Muscle layer of duodenum (tissue), 2 donors: Measurements from ENCODE around the gene IDUA.

Experiments used
- H3K27ac ChIP-seq: one replicate; pipeline ENCODE4 v1.7.0; 2013; ENCODE audit warnings: mild to moderate bottlenecking, low read length
- H3K27me3 ChIP-seq: one replicate; pipeline ENCODE4 v1.7.0; 2013; ENCODE audit warnings: low read depth, mild to moderate bottlenecking, control low read depth, low read length
- H3K36me3 ChIP-seq, 2 donors: one replicate each; pipeline ENCODE4 v1.7.0; 2013; ENCODE audit warnings: low read length in 2 of 2, control low read depth in 1 of 2, mild to moderate bottlenecking in 1 of 2; ENCODE audit not compliant: insufficient read depth in 2 of 2, control insufficient read depth in 1 of 2
- H3K4me1 ChIP-seq, 2 donors: one replicate each; pipeline ENCODE4 v1.7.0; 2013; ENCODE audit warnings: low read length in 2 of 2, mild to moderate bottlenecking in 2 of 2, control low read depth in 1 of 2, moderate library complexity in 1 of 2; ENCODE audit not compliant: insufficient read depth in 2 of 2, control insufficient read depth in 1 of 2
- H3K4me3 ChIP-seq, 2 donors: one replicate each; pipeline ENCODE4 v1.7.0; 2013; ENCODE audit warnings: low read length in 2 of 2, low read depth in 1 of 2, mild to moderate bottlenecking in 1 of 2
- H3K9me3 ChIP-seq, 2 donors: one replicate each; pipeline ENCODE4 v1.7.0; 2013; ENCODE audit warnings: low read length in 2 of 2, control low read depth in 1 of 2, mild to moderate bottlenecking in 1 of 2; ENCODE audit not compliant: control insufficient read depth in 1 of 2
- donor health status: healthy.

The IDUA gene

DNA sequence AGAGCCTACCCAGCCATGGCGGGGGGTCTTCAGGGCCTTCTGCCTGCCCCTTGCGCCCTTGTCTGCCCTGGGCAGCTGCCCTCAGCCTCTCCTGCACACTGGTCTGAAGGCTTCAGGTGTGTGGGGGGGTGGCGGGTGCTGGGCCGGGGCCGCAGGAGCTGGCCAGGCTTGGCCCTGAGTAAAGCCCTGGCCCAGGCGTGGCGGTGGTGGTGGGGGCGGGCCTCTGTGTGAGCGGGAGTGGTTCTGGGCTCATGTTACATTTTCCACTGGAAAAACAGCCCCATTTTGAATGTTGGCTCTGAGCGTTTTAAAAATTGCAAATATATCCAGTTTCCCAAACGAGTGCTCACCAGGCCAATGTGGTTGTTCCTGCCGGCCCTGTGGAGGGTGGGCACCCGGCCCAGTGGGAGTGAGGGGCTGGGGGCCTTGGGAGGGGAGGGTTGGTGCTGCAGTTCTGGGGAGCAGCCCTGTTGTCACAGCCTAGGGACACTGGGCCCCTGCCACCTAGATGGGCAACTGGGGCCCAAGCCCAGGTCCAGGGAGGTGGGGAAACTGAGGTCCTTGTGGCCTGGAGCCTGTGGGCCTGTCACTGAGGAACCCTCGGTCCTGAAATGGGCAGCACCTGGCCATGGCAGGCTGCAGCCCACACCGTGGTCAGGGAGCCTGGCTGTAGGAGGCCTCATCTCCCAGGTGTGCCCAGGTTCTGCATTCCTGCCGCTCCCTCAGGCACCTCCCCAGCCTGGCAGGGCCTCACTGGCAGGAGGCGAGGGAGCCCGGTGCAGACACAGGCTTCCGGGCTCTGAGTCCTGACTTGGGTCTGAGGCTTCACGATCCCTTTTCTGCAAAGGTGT, 52.9 kb downstream of the IDUA start:
- Histone ChIP-seq H3K27me3 (peaks cover 9% of the 10 kb centered on the region), H3K4me3 (no peak overlapping the region), H3K9me3 (no peaks in the 10 kb centered on the region), H3K4me1 (peaks cover 4 to 43% of the 10 kb centered on the region in 2 donors), H3K27ac (no peak overlapping the region), H3K36me3 (no peaks in the 10 kb centered on the region)

DNA sequence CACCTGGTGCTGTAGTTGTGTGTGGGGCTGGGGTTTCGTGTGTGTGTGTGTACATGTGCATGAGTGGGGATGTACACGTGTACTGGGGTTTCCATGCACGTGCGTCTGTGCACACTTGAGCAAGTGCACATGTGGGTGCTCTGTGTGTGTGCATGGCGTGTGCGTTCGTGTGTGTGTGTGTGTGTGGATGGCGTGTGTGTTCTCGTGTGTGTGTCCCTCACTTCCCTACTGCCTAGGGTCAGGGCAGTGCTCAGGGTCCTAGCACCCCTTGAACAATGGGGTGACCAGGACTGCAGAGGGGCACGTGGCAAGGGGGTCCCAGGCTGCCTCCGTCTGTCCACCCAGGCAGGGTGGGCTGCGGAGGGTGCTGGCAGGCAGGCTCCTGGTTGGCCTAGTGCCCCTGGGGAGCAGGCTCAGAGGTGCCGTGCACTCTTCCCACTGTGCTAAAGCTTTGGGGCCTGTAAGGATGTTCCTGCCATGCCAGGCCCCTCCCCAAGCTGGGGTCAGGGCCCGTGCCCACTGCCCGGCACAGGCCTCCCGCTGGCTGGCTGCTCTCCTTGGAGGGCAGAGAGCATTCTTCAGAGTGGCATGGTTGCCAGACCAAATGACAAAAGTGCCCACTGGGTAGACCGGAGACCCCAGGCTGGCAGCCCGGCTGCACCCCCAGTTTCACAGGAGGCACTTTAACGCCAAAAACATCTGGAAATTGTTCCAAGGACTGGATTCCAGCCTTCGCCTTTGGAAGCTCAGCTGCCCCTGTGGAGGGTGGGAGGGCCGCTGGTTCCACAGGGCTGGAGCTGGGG, 53.7 kb downstream of the IDUA start:
- Histone ChIP-seq H3K4me3 (no peak overlapping the region), H3K27ac (no peak overlapping the region), H3K4me1 (peaks cover 4 to 46% of the 10 kb centered on the region in 2 donors), H3K36me3 (no peaks in the 10 kb centered on the region), H3K27me3 (peaks cover 17% of the 10 kb centered on the region), H3K9me3 (no peaks in the 10 kb centered on the region)

DNA sequence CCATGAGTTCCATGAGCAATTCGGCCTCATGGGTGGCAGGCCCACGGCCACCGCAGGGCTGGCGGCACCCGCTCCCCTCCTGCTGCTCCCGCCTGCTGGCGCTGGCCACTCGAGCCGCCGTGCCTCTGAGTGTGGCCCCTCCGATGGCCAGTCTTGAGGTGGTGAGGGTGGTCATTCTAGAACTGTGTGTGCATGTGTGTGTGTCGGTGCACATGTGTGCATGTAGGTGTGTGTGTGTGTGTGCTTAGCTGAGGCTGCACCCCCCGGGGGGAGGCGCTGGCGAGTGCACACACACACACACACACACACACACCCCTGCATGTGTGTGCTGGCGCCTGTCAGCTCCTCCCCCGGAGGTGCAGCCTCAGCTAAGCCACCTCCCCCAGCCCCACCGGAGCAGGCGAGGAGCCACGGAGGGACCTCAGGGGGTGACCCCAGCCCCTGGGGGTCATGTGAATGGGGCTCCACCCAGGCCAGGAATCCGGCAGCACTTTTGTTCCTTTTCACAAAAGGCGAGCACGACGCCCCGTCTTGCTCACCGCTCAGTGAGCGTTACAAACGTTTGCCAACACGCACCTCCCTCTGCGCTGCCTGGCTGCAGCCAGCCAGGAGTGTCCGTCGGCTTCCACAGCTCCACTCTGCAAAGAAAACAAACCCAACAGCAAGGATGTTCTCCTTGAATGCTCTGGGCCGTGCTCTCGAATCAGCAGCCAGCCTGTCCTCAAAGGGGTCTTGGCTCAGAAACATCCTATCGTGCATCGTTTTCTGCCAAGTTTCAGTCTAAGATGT, 54.5 kb downstream of the IDUA start:
- H3K27me3 ChIP-seq: peaks cover 17% of the 10 kb centered on the region
- H3K9me3 ChIP-seq: no peaks in the 10 kb centered on the region
- H3K4me1 ChIP-seq: peaks cover 4 to 46% of the 10 kb centered on the region in 2 donors
- peak overlapping the region; percentile 12 to 15 for H3K4me3 ChIP-seq
- no peak overlapping the region for H3K27ac ChIP-seq
- no peaks in the 10 kb centered on the region for H3K36me3 ChIP-seq

DNA sequence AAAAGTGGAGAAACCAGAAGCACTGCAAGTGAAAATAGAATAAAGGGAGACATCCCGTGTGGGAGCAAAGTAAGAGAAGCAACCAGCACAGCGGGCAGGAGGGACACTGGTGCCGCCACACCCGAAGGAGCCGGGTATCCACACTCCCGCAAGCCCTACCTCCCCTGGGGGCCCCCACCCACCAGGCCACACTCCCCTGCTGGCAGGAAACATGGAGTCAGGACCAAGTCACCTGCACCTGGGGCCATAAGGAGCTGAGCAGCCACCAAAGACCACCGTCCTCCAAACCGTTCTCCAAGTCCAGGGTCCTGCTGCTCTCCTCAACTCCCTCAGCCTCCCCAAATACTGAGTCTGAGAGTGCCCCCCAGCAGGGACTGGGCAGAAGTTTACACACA, 55.1 kb downstream of the IDUA start:
- H3K9me3 ChIP-seq: no peaks in the 10 kb centered on the region

DNA sequence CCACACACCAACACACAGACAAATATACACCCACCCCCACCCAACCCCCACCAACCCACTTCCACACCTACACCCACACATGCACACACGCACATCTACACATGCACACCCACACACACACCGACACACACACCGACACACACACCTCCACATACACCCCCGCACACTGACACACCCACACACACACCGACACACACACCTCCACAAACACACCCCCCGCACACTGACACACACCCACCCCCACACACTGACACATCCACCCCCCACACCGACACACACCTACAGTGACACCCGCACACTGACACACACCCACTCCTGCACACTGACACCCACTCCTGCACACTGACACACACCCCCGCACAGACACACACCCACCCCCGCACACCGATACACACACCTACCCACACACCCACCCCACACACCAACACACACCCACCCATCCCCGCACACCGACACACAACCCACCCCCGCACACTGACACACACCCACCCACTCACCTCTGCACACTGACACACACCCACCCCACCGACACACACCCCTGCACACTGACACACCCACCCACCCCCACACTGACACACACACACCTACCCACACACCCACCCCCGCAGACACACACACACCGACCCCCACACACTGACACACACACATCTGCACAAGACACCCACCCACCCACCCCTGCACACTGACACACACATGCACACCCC, 55.7 kb downstream of the IDUA start:
- Histone ChIP-seq H3K27ac (no peak overlapping the region), H3K4me1 (peaks cover 4 to 56% of the 10 kb centered on the region in 2 donors), H3K36me3 (no peaks in the 10 kb centered on the region), H3K4me3 (no peak overlapping the region), H3K9me3 (no peaks in the 10 kb centered on the region), H3K27me3 (peaks cover 17% of the 10 kb centered on the region)

More for the DNA sequence above, 55.1 kb downstream of the IDUA start:
- H3K4me1 ChIP-seq: peaks cover 4 to 51% of the 10 kb centered on the region in 2 donors
- peak overlapping the region; percentile 12 to 15 for H3K4me3 ChIP-seq
- H3K27ac ChIP-seq: no peak overlapping the region
- no peaks in the 10 kb centered on the region for H3K36me3 ChIP-seq
- H3K27me3 ChIP-seq: peaks cover 17% of the 10 kb centered on the region

DNA sequence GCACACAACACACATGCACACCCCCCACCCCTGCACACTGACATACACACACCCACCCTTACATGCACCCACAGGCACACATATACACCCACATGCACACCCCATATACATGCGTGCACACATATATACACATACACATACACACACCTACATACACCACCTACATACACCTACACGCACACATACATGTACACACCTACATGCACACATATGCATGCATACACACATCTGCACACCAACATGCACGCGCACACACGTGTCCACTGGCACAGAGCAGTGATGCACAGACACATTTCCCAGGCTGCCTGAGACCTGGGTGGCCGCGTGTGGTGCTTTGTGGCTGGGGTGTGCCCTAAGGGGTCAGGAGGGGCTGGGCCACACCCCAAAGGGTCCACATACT, 56.3 kb downstream of the IDUA start:
- no peak overlapping the region for H3K4me3 ChIP-seq
- peaks cover 4 to 60% of the 10 kb centered on the region in 2 donors for H3K4me1 ChIP-seq
- H3K36me3 ChIP-seq: no peaks in the 10 kb centered on the region
- no peaks in the 10 kb centered on the region for H3K9me3 ChIP-seq
- H3K27me3 ChIP-seq: peaks cover 17% of the 10 kb centered on the region
- no peak overlapping the region for H3K27ac ChIP-seq

DNA sequence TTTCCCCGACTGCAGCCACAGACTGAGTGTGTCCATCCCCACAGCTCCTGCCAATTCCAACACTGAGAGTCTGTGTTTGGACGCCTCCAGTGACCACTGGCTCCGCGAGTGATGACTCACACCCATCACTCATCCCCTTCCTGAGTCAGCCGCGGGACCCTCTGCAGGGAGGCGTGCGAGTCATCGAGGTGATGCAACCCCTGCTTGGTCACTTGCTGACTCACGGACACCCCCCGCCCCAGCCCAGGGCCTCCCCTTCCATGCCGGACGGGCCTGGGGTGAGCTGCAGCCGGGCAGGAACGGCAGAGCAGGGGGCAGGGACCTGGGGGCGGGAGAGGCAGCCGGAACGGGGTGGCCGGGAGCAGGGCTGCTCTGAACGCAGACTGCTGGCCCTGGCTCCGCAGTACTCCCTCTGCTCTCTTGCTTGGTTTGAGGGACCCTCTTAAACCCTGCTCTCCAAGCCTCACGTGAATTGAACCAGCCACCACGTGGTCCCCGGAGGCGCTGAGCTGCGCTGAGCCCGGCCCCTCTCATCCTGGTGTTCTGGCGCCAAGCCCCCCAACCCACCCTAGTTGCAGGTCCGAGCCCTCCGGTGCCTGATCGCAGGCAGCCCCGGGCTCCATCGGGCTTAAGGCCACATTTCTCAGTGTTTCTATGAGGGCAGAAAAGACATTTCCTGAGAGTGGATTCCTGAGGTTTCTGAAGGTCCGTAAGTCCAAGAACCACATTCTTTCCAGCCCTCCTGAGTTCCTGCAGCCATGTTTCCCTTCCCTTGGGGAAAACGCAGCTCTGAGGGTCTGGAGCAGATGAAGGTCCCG, 57.0 kb downstream of the IDUA start:
- H3K27me3 ChIP-seq: peaks cover 17% of the 10 kb centered on the region
- peaks cover 4 to 63% of the 10 kb centered on the region in 2 donors for H3K4me1 ChIP-seq
- no peak overlapping the region for H3K4me3 ChIP-seq
- no peaks in the 10 kb centered on the region for H3K9me3 ChIP-seq
- H3K27ac ChIP-seq: no peak overlapping the region
- no peaks in the 10 kb centered on the region for H3K36me3 ChIP-seq

DNA sequence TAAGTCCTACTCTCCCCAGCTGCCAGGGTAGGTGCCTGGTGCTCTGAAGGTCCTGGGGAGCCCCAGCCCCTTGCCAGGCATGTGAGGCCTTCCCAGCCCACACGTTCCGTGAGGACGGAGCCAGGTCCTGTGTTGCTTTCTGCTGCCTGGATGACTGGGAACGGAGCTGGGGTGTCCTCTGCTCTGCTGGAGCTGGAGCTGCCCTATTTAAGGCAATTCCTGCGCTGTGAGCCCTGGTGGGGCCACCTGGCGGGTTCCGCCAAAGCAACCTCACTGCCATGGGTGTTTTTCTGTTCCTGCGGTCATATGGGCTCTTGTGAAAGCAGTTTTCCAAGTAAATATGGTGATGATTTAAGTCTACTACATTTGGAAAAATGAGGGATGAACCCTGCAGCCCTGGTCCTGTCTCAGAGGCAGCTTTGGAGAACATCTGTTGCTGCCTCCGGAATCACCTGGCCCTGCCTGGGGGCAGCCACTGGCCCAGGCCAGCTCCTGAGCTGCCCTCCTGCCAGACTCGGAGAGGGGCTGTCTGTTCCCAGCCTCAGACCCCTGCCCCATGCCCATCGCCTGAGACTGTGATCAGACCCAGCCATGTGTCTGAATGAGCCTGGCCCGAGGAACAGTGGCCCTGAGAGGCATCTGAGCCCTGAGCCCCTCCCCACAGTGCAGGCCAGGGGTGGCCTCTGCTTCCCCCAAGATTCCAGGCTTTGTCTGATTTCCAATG, 57.8 kb downstream of the IDUA start:
- Histone ChIP-seq H3K27me3 (peaks cover 17% of the 10 kb centered on the region), H3K4me1 (peaks cover 4 to 59% of the 10 kb centered on the region in 2 donors), H3K4me3 (no peak overlapping the region), H3K36me3 (no peaks in the 10 kb centered on the region), H3K27ac (no peak overlapping the region), H3K9me3 (no peaks in the 10 kb centered on the region)

DNA sequence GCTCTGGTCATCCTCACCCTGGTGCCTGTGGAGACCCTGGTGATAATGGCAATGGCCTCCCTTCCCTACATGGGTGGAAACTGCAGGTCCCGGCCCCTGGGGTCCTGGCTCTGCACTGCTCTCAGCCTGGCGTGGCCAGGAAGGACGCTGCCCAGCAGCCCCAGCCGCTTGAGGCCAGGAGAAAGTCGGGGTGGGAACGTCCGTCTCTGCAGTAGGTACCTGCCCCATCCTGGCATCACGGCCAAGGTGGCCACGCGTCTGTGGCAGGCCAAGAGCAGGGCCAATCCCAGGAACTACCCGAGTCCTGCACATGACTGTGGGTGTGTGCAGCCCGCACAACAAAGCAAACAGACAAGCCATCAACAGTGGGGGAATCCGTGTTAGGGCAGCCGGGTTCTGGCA, 58.4 kb downstream of the IDUA start:
- H3K36me3 ChIP-seq: no peaks in the 10 kb centered on the region
- H3K9me3 ChIP-seq: no peaks in the 10 kb centered on the region
- no peak overlapping the region for H3K4me3 ChIP-seq
- H3K27ac ChIP-seq: no peak overlapping the region
- H3K27me3 ChIP-seq: peaks cover 17% of the 10 kb centered on the region
- H3K4me1 ChIP-seq: peaks cover 4 to 54% of the 10 kb centered on the region in 2 donors
